ENCODE results near the gene OR5AN1.

DNA sequence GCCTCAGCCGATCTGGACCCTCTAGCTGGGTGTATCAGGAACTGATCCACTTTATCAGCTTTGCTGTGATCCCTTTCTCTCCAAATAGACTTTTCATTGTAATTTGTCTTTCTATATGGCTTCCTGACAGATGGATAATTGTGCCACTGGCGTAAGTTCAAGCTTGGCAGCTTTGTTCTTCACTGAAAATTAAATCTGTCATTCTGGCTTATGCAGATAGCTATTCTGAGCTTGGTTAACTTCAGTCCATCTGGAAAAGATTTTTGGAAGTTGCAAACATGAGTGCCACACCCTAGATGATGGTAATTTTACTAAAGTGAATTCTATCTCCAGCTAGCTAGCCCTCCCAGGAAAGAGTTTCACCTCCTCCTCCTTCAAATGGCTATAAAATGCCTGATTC lies 59.5 kb downstream of the OR5AN1 start:
- TF ChIP-seq POLR2A (IDR thresholded peaks at IDR 0.05) = no peak
- TF ChIP-seq, protein P1, sequence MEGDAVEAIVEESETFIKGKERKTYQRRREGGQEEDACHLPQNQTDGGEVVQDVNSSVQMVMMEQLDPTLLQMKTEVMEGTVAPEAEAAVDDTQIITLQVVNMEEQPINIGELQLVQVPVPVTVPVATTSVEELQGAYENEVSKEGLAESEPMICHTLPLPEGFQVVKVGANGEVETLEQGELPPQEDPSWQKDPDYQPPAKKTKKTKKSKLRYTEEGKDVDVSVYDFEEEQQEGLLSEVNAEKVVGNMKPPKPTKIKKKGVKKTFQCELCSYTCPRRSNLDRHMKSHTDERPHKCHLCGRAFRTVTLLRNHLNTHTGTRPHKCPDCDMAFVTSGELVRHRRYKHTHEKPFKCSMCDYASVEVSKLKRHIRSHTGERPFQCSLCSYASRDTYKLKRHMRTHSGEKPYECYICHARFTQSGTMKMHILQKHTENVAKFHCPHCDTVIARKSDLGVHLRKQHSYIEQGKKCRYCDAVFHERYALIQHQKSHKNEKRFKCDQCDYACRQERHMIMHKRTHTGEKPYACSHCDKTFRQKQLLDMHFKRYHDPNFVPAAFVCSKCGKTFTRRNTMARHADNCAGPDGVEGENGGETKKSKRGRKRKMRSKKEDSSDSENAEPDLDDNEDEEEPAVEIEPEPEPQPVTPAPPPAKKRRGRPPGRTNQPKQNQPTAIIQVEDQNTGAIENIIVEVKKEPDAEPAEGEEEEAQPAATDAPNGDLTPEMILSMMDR (IDR thresholded peaks at IDR 0.05) = no peak

Measured in tibial nerve (tissue), 3 donors.